HG02970 (cell line): ENCODE data around the gene ARMC6.
A peak's percentile ranks its signal among the peaks of the same experiment; 100 is the strongest.

Source experiments
- ATAC-seq: cut with Tn5 transposase; IDR thresholded peaks from one replicate; pipeline ENCODE4 v1.9.1; 2021; ENCODE audit warnings: mild to moderate bottlenecking, moderate library complexity, moderate number of reproducible peaks; ENCODE audit not compliant: unreplicated experiment, low FRiP score

ARMC6 gene

GRCh38 chr19:19033426-19034203 is at the start of gene ARMC6, which contains the start of gene SUGP2:
ARMC6 (plus strand) TSS chr19:19033603; CDS start chr19:19034210, 607 bp downstream.
SUGP2 (minus strand) TSS chr19:19033517; CDS start chr19:19031071, 2,446 bp downstream.
- peak; percentile 75 for ATAC-seq

- no peak for ATAC-seq
These were observed 49.2 kb upstream of the ARMC6 start for GRCh38 chr19:18984251-18984650.

GRCh38 chr19:18985257-18985656 is 48.1 kb upstream of the ARMC6 start:
- no peak for ATAC-seq

GRCh38 chr19:18987456-18987855 is 45.9 kb upstream of the ARMC6 start:
- ATAC-seq: no peak

- ATAC-seq: no peak
These were observed 44.1 kb upstream of the ARMC6 start for GRCh38 chr19:18989316-18989715.

- no peak for ATAC-seq
These were observed 43.2 kb upstream of the ARMC6 start for GRCh38 chr19:18990128-18990708.

- no peak for ATAC-seq
These were observed 42.4 kb upstream of the ARMC6 start for GRCh38 chr19:18991006-18991405.

- no peak for ATAC-seq
These were observed 41.9 kb upstream of the ARMC6 start for GRCh38 chr19:18991468-18991867.

- ATAC-seq: no peak
These were observed 40.7 kb upstream of the ARMC6 start for GRCh38 chr19:18992696-18993095.

- no peak for ATAC-seq
These were observed 40.3 kb upstream of the ARMC6 start for GRCh38 chr19:18993115-18993514.

GRCh38 chr19:18995804-18996241 is 37.6 kb upstream of the ARMC6 start:
- ATAC-seq: no peak

GRCh38 chr19:18996351-18996750 is 37.1 kb upstream of the ARMC6 start:
- no peak for ATAC-seq

GRCh38 chr19:18996796-18997394 is 36.5 kb upstream of the ARMC6 start:
- no peak for ATAC-seq

GRCh38 chr19:18998276-18998675 is 35.1 kb upstream of the ARMC6 start:
- no peak for ATAC-seq

GRCh38 chr19:18999016-18999758 is 34.2 kb upstream of the ARMC6 start:
- no peak for ATAC-seq

GRCh38 chr19:18999896-19000620 is 33.3 kb upstream of the ARMC6 start:
- no peak for ATAC-seq

- no peak for ATAC-seq
These were observed 29.3 kb upstream of the ARMC6 start for GRCh38 chr19:19004144-19004543.

- no peak for ATAC-seq
These were observed 27.2 kb upstream of the ARMC6 start for GRCh38 chr19:19006213-19006612.

- no peak for ATAC-seq
These were observed 23.5 kb upstream of the ARMC6 start for GRCh38 chr19:19009951-19010350.

GRCh38 chr19:19010551-19010950 is 22.9 kb upstream of the ARMC6 start:
- ATAC-seq: no peak
